K562 (cell line): Measurements from ENCODE around the gene CBFA2T3. TPM values are rescaled to one million over a fixed set of nuclear protein-coding genes. Genes with fewer than 3 reads are reported as not detected.
A peak's percentile ranks its signal among the peaks of the same experiment; 100 is the strongest.

ENCODE experiments used
- ATAC-seq: fragments of 200-7000 bp; cut with Tn5 transposase; 3 replicates; pipeline ENCODE4 v1.9.1; 2020; ENCODE audit warnings: moderate library complexity
- BruUV-seq: library from RNA; stranded (reverse); fragments of 400-500 nt; replicated peaks from 2 replicates; lab custom pipeline; 2021; lab: Mats Ljungman, UMichigan
- CTCF ChIA-PET: fragments of 300-600 bp; formaldehyde crosslinking; extraction: SDS; loops from one replicate; lab custom pipeline; 2021; ENCODE audit warnings: low intra/inter-chr PET ratio; lab: Yijun Ruan, JAX
- POLR2A ChIA-PET: fragments of 300-600, 350-650 bp; sonication (Branson Sonifier 250); formaldehyde crosslinking; extraction: SDS; loops from one replicate; lab custom pipeline; 2021; ENCODE audit warnings: antibody characterized with exemption, inconsistent platforms; lab: Yijun Ruan, JAX
- DNase-seq, 4 experiments: peaks; one replicate each; pipeline versions ENCODE4 v3.0.0 to v3.0.0-alpha.2; 2011 to 2018; ENCODE audit warnings: low spot score in 3 of 4, mixed read lengths in 3 of 4; ENCODE audit errors: extremely low read depth in 1 of 4
- FAIRE-seq: peaks from 2 replicates; lab custom pipeline; 2011; peaks lifted over from hg19 to GRCh38; lab: Jason Lieb, UNC
- H2AFZ ChIP-seq: 2 replicates; pipeline ENCODE4 v1.6.0; 2011; ENCODE audit warnings: low read depth, low read length, control low read depth, inconsistent platforms
- H3K27ac ChIP-seq: fragments of 200-600 bp; 3 replicates; pipeline ENCODE4 v1.8.0; 2011; ENCODE audit warnings: low read depth, mild to moderate bottlenecking, control low read depth, inconsistent platforms, low read length, moderate library complexity, mixed read lengths; ENCODE audit errors: extremely low read depth
- H3K27me3 ChIP-seq, 2 experiments: fragments of 300-600 bp in 1 of 2; 2 replicates in 1 of 2; 3 replicates in 1 of 2; pipeline versions ENCODE4 v1.6.0 to v1.8.0; 2011; ENCODE audit warnings: inconsistent platforms in 2 of 2, low read length in 2 of 2, mild to moderate bottlenecking in 1 of 2, mixed read lengths in 1 of 2, moderate library complexity in 1 of 2; ENCODE audit not compliant: control insufficient read depth in 2 of 2, insufficient read depth in 2 of 2
- H3K36me3 ChIP-seq: fragments of 300-600 bp; 3 replicates; pipeline ENCODE4 v1.8.0; 2011; ENCODE audit warnings: mild to moderate bottlenecking, low read length, inconsistent platforms; ENCODE audit not compliant: control insufficient read depth, insufficient read depth
- H3K4me1 ChIP-seq, 2 experiments: fragments of 200-600 bp in 1 of 2; replicated peaks in 1 of 2; 2 replicates in 1 of 2; 3 replicates in 1 of 2; pipeline versions ENCODE4 v1.5.1 to v1.8.0; 2011; ENCODE audit warnings: inconsistent platforms in 2 of 2, low read length in 2 of 2, mild to moderate bottlenecking in 1 of 2, mixed read lengths in 1 of 2, moderate library complexity in 1 of 2; ENCODE audit not compliant: control insufficient read depth in 2 of 2, insufficient read depth in 2 of 2
- H3K4me2 ChIP-seq: 2 replicates; pipeline ENCODE4 v1.6.1; 2011; ENCODE audit warnings: low read length, control low read depth, inconsistent platforms, mixed read lengths; ENCODE audit not compliant: insufficient read depth
- H3K4me3 ChIP-seq: fragments of 200-600 bp; sonication (generic), shearing (Covaris generic); 2 replicates; pipeline ENCODE4 v1.5.1; 2016; ENCODE audit warnings: control low read depth, inconsistent platforms
- H3K79me2 ChIP-seq: fragments of 200-600 bp; 3 replicates; pipeline ENCODE4 v1.8.0; 2011; ENCODE audit warnings: low read length, inconsistent platforms; ENCODE audit not compliant: control insufficient read depth, insufficient read depth
- H3K9ac ChIP-seq, 2 experiments: 2 replicates each; pipeline versions ENCODE4 v1.6.0 to v1.6.1; 2011; ENCODE audit warnings: low read depth in 2 of 2, low read length in 2 of 2, control low read depth in 1 of 2, inconsistent platforms in 1 of 2, mild to moderate bottlenecking in 1 of 2, mixed read lengths in 1 of 2; ENCODE audit not compliant: insufficient read depth in 1 of 2
- H3K9me1 ChIP-seq: one replicate; pipeline ENCODE4 v1.6.0; 2011; ENCODE audit warnings: inconsistent platforms, mild to moderate bottlenecking, low read length, moderate library complexity; ENCODE audit not compliant: control insufficient read depth, insufficient read depth
- H3K9me3 ChIP-seq: replicated peaks from 2 replicates; pipeline ENCODE4 v1.5.1; 2011; ENCODE audit warnings: low read depth, low read length, inconsistent platforms; ENCODE audit not compliant: control insufficient read depth, insufficient read depth
- H4K20me1 ChIP-seq: replicated peaks from 2 replicates; pipeline ENCODE4 v1.6.1; 2011; ENCODE audit warnings: low read length, inconsistent platforms, mixed read lengths; ENCODE audit not compliant: control insufficient read depth, insufficient read depth
- CBFA2T2 ChIP-seq: fragments of 450-650 bp; conservative IDR thresholded peaks from 2 replicates; pipeline ENCODE4 v1.6.1; 2017; ENCODE audit warnings: mild to moderate bottlenecking
- CBFA2T3 ChIP-seq: fragments of 450-650 bp; IDR thresholded peaks from 2 replicates; pipeline ENCODE4 v1.6.1; 2017
- CREM ChIP-seq: IDR thresholded peaks from 2 replicates; pipeline ENCODE4 v1.6.1; 2014; ENCODE audit warnings: antibody characterized with exemption, low read depth
- EGR1 ChIP-seq: fragments of 450-650 bp; conservative IDR thresholded peaks from 2 replicates; pipeline ENCODE4 v1.6.1; 2017; ENCODE audit warnings: mild to moderate bottlenecking
- HEY1 ChIP-seq: fragments of 250-450 bp; sonication (Bioruptor Pico); IDR thresholded peaks from 2 replicates; pipeline ENCODE4 v1.5.0; 2020; ENCODE audit warnings: mild to moderate bottlenecking, moderate library complexity, borderline replicate concordance
- MAZ ChIP-seq, 2 experiments: fragments of 450-650 bp in 1 of 2; sonication (generic) in 1 of 2; formaldehyde crosslinking; IDR thresholded peaks in 1 of 2; conservative IDR thresholded peaks in 1 of 2; 2 replicates each; pipeline versions ENCODE4 v1.4.0 to v1.5.0; 2020; ENCODE audit warnings: mild to moderate bottlenecking in 1 of 2, missing genetic modification reagents in 1 of 2
- PHF21A ChIP-seq: fragments of 450-650 bp; IDR thresholded peaks from 2 replicates; pipeline ENCODE4 v1.6.1; 2017; ENCODE audit warnings: low read depth, borderline replicate concordance
- POLR2G ChIP-seq: fragments of 200-400 bp; formaldehyde crosslinking; IDR thresholded peaks from 2 replicates; pipeline ENCODE4 v1.6.1; 2017; ENCODE audit warnings: low read depth, mild to moderate bottlenecking, antibody characterized with exemption, low read length, moderate library complexity
- SMARCA5 ChIP-seq: fragments of 450-650 bp; IDR thresholded peaks from 2 replicates; pipeline ENCODE4 v1.6.1; 2016
- YY1 ChIP-seq, 3 experiments: IDR thresholded peaks; 2 replicates each; pipeline ENCODE4 v1.6.1; 2011; ENCODE audit warnings: low read length in 2 of 3, mild to moderate bottlenecking in 2 of 3, moderate library complexity in 2 of 3, borderline replicate concordance in 1 of 3, control low read depth in 1 of 3, low read depth in 1 of 3; ENCODE audit not compliant: insufficient read depth in 3 of 3, insufficient replicate concordance in 2 of 3, control insufficient read depth in 1 of 3, insufficient read length in 1 of 3; ENCODE audit errors: extremely low read depth in 1 of 3
- ZEB2 ChIP-seq: fragments of 450-650 bp; IDR thresholded peaks from 2 replicates; pipeline ENCODE4 v1.6.1; 2016
- ZNF133 ChIP-seq: fragments of 250-450 bp; sonication (Bioruptor Pico); IDR thresholded peaks from 2 replicates; pipeline ENCODE4 v1.4.0; 2020; ENCODE audit warnings: mild to moderate bottlenecking
- ZNF24 ChIP-seq: fragments of 450-650 bp; IDR thresholded peaks from 2 replicates; pipeline ENCODE4 v1.6.1; 2016
- WGBS: fragments of 100-300 bp; shearing (Covaris generic); methylation state at CpG from one replicate; pipeline ENCODE4 v1.1.6; 2016; ENCODE audit warnings: low coverage, mixed read lengths; ENCODE audit not compliant: insufficient coverage; ENCODE audit errors: missing lambda C conversion rate; 5-methylcytosine and 5-hydroxymethylcytosine counted together
- in situ Hi-C: fragments of 300-500 bp; cut with MboI; formaldehyde crosslinking; loops from 4 replicates; pipeline ENCODE4 v1.15.0; 2018; ENCODE audit warnings: inconsistent platforms, mixed read lengths
- intact Hi-C: fragments of 100-400 bp; cut with micrococcal nuclease; formaldehyde crosslinking; loops from 2 replicates; pipeline ENCODE4 v1.14.2; 2022
- polyA plus RNA-seq, 8 experiments: library from polyadenylated mRNA; depleted of rRNA in 4 of 8; stranded (reverse) in 5 of 8; unstranded in 3 of 8; fragments of >200 nt; fragmentation: Nextera tagmentation in 2 of 8; fragmentation: Illumina TruSeq in 1 of 8; extraction: Ambion mirVana in 2 of 8; extraction: Trizol in 1 of 8; gene quantifications; 2 replicates each; pipeline versions ENCODE4 v1.2.1 to v1.2.3, GENCODE V29; 2011 to 2014; ENCODE audit warnings: inconsistent platforms in 1 of 8, missing spikeins in 1 of 8
- total RNA-seq, 7 experiments: library from RNA; depleted of rRNA in 6 of 7; stranded (reverse); fragments of >200 nt in 6 of 7; fragmentation: Illumina TruSeq in 2 of 7; extraction: Trizol in 2 of 7; gene quantifications; 2 replicates each; pipeline versions ENCODE4 v1.2.1 to v1.2.3, GENCODE V29; 2011 to 2021; ENCODE audit warnings: low replicate concordance in 1 of 7

Gene CBFA2T3
- total and polyA plus RNA-seq, 9 of the 15 experiments (the other 6 are each of a cell fraction or from before 2014, with no cell fraction given) = 2.3 to 145 (median 6.7) TPM

DNA sequence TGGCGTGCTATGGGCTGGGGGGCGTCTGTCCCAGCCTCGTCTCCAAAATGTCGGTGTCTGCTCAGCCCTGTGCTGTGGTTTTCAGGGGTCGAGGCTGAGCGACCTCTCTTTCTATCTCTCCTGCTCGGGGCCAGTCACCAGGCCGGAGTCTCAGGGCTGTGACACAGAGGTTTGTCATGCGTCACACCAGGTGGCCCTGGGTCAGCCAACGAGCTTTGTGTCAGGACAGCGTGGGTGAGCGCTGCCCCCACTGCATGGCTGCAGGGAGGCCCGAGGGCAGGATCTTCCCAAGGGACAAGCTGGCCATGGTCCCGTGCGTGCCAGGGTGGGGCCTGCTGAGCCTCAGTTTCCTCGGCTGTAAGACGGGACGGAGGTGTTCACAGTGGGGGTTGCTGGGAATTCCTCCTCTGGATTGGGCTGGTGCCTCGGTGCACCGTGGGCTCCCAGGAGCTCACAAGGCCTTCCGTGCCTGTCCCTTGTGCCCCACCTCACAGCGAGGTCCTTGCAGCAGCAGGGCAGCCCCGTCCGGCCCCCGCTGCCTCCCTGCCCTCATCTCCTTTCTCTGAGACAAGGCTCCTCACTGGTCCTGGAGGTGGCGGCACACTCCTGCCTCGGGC lies 50.5 kb downstream of the CBFA2T3 start:
- Histone ChIP-seq H3K27me3 (no peaks in the 10 kb centered on the region), H3K36me3 (peaks cover 86% of the 10 kb centered on the region; the same call in 2 of the 3 replicates), H3K9ac (peak overlapping the region in 1 of 2 experiments; percentile 79; a peak in 1 of 4 replicates), H3K4me3 (no peak overlapping the region), H3K4me2 (no peak overlapping the region), H3K4me1 (peaks cover 0 to 84% of the 10 kb centered on the region in 2 experiments; a peak in 3 of 5 replicates), H4K20me1 (peaks cover 46% of the 10 kb centered on the region), H3K27ac (no peak overlapping the region), H3K9me3 (no peaks in the 10 kb centered on the region), H2AFZ (no peak overlapping the region), H3K79me2 (peaks cover 99% of the 10 kb centered on the region), H3K9me1 (peaks cover 11% of the 10 kb centered on the region)
- TF ChIP-seq ZNF24 (no peak), HEY1 (no peak), EGR1 (peak; percentile 64), ZEB2 (no peak), CBFA2T2 (peak; percentile 29; the same call in 1 of the 2 replicates), YY1 (IDR thresholded peaks at IDR 0.05; ENCODE audit: borderline replicate concordance in 1 of 3, control insufficient read depth in 1 of 3, extremely low read depth in 1 of 3, insufficient read depth in 3 of 3, insufficient read length in 1 of 3, insufficient replicate concordance in 2 of 3, low read depth in 1 of 3, low read length in 2 of 3) (peak in 1 of 3 experiments; percentile 11), CBFA2T3 (peak; percentile 55), PHF21A (no peak), ZNF133 (CRISPR knock-in tag) (no peak), POLR2G (0 out of 2 replicates have a peak, but pooled peaks have one; percentile 41), MAZ (CRISPR knock-in tag; conservative IDR thresholded peaks at IDR 0.05 in 1 of 2, IDR thresholded peaks at IDR 0.05 in 1 of 2) (no peak), SMARCA5 (no peak), CREM (peak; percentile 29; the same call in 1 of the 2 replicates)
- peak in 2 of 4 experiments; percentile 51 to 61 for DNase-seq
- BruUV-seq = no TSS peak
- intact Hi-C loops = no loop called here
- ATAC-seq = peak; percentile 59
- POLR2A ChIA-PET = interaction anchor here (1.0 kb wide), 1 partner anchor 8 kb away, joined by 5 read pairs; no protein-coding TSS in a partner anchor
- WGBS = 68% methylated on average over 20 of the region's 27 CpGs
- FAIRE-seq = peak; percentile 66
- in situ Hi-C loops = no loop called here
- CTCF ChIA-PET = no interaction called here
